Astrocyte of the cerebellum (primary cell): Measurements from ENCODE around the gene ITPRIP.

Source experiments
- DNase-seq: peaks from one replicate; pipeline ENCODE4 v3.0.0-alpha.2; 2011; ENCODE audit warnings: low read depth
- H3K4me3 ChIP-seq: 2 replicates; pipeline ENCODE4 v1.5.1; 2011; ENCODE audit warnings: mild to moderate bottlenecking, low read depth, low read length, moderate library complexity
- in situ Hi-C: cut with HindIII; loops from 2 replicates; pipeline ENCODE4 v1.10.0; 2017; ENCODE audit warnings: low sequenced_read_pairs
- TF ChIP-seq, protein P1 (sequence below): IDR thresholded peaks from 2 replicates; pipeline ENCODE4 v1.5.1; 2012; ENCODE audit warnings: low read length, low read depth, moderate library complexity, mild to moderate bottlenecking; ENCODE audit errors: missing control alignments

The ITPRIP gene

DNA sequence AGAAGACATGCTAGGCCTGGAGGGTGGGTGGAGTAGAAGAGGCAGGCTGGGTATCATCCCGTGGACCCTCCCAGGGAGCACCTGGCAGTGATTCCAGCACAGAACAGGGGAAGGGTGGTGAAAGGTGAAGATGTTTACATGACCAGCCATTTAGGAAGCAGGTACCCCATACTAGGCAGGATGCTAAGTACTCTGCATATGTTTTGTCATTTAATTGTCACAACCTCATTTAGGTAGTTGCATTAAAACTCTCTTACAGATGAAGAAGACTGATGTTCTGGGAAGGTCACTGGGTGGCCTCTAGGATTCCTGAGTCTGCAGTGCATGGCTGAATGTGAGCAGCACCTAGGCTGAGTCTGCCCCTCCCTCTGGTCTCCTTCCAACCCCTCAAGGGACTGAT, 15.2 kb downstream of the ITPRIP start:
- TF ChIP-seq, protein P1, sequence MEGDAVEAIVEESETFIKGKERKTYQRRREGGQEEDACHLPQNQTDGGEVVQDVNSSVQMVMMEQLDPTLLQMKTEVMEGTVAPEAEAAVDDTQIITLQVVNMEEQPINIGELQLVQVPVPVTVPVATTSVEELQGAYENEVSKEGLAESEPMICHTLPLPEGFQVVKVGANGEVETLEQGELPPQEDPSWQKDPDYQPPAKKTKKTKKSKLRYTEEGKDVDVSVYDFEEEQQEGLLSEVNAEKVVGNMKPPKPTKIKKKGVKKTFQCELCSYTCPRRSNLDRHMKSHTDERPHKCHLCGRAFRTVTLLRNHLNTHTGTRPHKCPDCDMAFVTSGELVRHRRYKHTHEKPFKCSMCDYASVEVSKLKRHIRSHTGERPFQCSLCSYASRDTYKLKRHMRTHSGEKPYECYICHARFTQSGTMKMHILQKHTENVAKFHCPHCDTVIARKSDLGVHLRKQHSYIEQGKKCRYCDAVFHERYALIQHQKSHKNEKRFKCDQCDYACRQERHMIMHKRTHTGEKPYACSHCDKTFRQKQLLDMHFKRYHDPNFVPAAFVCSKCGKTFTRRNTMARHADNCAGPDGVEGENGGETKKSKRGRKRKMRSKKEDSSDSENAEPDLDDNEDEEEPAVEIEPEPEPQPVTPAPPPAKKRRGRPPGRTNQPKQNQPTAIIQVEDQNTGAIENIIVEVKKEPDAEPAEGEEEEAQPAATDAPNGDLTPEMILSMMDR, result no peak
- in situ Hi-C loops, result no loop called here
- H3K4me3 ChIP-seq, result no peak overlapping the region
- DNase-seq, result no peak

DNA sequence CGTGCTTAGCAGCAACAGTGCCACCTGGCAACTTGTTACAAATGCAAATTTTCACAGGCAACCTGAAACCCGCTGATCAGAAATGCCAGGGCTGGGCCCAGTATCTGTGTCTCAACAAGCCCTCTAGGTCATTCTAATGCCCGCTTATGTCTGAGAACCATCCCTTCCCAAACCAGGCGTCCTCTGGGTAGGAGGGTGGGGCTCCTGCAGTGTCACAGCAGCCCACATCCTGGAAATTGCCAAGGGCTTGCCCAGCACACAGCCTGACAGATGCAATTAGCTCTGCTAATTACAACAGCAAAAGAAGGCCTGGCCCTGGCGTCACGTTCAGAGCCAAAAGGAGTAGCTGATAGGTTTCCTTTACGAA, 15.9 kb downstream of the ITPRIP start:
- in situ Hi-C loops, result no loop called here
- H3K4me3 ChIP-seq, result no peak overlapping the region
- TF ChIP-seq, protein P1, result no peak
- no peak for DNase-seq

DNA sequence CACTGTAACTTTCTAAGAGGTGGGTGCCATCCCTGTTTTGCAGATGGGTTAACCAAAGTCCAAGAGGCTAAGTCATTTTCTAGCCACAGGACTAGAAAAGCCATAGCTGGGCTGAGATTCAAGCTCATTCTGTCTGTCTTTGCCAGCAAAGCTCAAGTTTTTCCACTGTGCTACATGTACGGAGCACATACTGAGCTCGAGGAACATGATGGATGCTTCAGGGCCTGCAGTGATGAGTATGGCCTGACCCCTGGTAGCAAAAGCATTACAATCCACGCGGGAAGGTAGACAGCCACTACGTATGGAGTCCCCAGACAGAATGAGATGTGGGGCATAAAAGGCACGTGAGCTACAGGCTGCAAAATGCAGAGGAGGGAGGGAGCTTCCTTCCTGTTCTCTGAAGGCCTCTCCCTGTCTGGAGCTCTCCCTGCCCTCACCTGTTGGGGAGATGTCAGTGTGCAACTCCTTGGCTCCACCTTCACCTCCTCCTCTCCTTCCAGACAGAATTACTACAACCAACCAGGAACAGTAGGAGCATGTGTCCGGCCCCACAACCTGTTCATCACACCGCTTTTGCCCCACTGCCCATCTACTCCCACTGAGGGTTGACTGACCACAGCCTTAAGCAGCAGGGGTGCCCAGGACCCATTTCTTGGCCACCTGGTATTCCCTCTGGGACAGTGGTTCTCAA, 16.4 kb downstream of the ITPRIP start:
- TF ChIP-seq, protein P1, result no peak
- no peak for DNase-seq
- in situ Hi-C loops, result no loop called here
- no peak overlapping the region for H3K4me3 ChIP-seq

DNA sequence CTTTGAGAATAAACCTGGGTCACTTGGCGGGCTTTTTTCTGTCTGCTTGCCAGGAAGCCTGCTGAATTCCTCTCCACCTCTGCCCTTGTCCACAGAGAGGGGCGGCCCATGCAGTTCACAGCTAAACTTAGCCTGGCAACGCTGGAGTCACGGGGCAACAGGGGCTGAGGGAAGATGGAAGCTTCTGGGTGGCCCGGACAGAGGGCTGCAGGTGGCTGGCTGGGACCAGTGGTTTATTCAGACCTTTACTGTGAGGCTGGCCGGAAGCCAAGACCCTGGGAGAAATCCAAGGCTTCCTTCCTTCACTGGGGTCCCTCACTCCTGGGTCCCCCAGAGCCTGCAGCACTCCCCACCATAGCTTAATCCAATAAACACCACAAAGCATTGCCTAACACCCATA, 17.0 kb downstream of the ITPRIP start:
- no peak for DNase-seq
- in situ Hi-C loops, result no loop called here
- TF ChIP-seq, protein P1, result no peak
- no peak overlapping the region for H3K4me3 ChIP-seq

DNA sequence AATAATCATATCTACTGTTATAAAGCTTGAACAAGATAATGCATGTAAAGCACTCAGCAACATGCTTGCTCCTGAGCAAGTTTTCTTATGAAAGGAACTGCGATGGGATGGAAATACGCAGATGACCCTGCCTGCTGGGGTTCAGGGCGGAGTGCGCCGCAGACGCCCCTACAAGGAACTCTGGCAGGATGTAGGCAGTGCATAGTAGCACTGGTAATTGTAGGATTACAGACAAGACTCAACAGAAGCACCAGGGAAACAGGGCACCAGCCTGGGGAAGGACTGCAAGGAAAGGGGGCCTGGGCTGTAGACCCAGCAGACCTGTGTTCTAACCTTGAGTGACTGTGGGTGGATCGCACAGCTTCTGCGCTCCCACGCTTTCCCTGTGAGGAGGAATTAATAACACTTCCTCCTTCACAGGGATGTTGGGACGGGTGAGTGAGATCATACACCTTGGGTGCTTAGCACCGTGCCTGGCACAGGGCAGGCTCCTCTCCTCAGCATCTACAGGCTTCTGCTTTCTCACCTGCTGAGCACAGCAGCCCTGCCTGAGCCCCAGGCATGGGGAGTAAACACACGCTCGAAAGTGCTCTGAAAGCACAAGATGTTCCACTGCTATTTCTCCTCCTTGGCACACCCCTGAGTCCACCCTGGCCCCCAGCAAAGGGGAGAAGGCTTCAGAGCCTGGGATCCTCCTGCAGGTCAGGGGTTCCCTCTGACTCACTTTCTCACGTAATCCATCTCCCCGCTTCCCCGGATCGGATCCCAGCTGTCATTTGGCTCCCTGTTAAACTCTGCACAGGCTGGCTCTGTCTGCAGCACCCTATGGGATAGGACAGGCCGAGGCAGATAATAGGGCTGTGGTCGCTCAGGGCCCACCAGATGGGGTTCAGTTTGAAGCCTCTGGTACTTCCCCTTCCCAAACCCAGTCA, 19.2 kb downstream of the ITPRIP start:
- no peak for DNase-seq
- in situ Hi-C loops, result no loop called here
- H3K4me3 ChIP-seq, result no peak overlapping the region
- TF ChIP-seq, protein P1, result no peak

DNA sequence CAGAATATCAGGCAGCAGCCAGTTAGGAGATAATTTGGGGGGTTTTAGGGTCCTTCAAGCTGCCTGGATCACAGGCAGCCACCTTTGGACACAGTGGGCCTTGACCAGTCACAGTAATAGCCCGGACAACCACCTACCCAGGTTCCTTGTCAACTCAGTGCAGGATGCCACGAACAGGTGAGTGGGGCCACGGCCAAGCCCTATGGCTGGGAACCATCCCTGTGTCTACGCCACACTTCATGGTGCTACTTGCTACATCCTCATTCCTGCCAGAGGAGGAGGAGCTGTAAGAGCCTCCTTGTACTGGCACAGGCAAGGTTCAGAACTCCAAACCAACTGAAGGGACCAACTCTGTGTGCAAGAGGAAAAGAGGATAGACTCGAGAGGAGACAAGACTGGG, 19.9 kb downstream of the ITPRIP start:
- no peak overlapping the region for H3K4me3 ChIP-seq
- TF ChIP-seq, protein P1, result no peak
- in situ Hi-C loops, result no loop called here
- no peak for DNase-seq
